ENCODE measurements around the gene GNPAT.

The GNPAT gene

GRCh38 chr1:231260351-231260750 lies 19.3 kb downstream of the GNPAT start:
- DNase-seq = no peak

GRCh38 chr1:231264642-231265041 lies 23.6 kb downstream of the GNPAT start:
- DNase-seq = no peak

- no peak for DNase-seq
These were observed 24.4 kb downstream of the GNPAT start for GRCh38 chr1:231265379-231265778.

- DNase-seq = no peak
These were observed 25.9 kb downstream of the GNPAT start for GRCh38 chr1:231266811-231267322.

GRCh38 chr1:231272173-231272572 lies 31.2 kb downstream of the GNPAT start:
- no peak for DNase-seq

- no peak for DNase-seq
These were observed 31.9 kb downstream of the GNPAT start for GRCh38 chr1:231272880-231273279.

- no peak for DNase-seq
These were observed 33.3 kb downstream of the GNPAT start for GRCh38 chr1:231274119-231274825.

- no peak for DNase-seq
These were observed 37.2 kb downstream of the GNPAT start for GRCh38 chr1:231278100-231278790.

GRCh38 chr1:231279081-231279480 lies 38.1 kb downstream of the GNPAT start:
- DNase-seq = no peak

GRCh38 chr1:231279683-231280082 lies 38.7 kb downstream of the GNPAT start:
- DNase-seq = no peak

- no peak for DNase-seq
These were observed 43.4 kb downstream of the GNPAT start for GRCh38 chr1:231284441-231284840.

- DNase-seq = no peak
These were observed 45.6 kb downstream of the GNPAT start for GRCh38 chr1:231286603-231287002.

- no peak for DNase-seq
These were observed 54.9 kb downstream of the GNPAT start for GRCh38 chr1:231295938-231296337.

- DNase-seq = no peak
These were observed 61.0 kb downstream of the GNPAT start for GRCh38 chr1:231301990-231302389.

- no peak for DNase-seq
These were observed 69.5 kb downstream of the GNPAT start for GRCh38 chr1:231310391-231310934.

- no peak for DNase-seq
These were observed 70.9 kb downstream of the GNPAT start for GRCh38 chr1:231311720-231312431.

- DNase-seq = no peak
These were observed 71.4 kb downstream of the GNPAT start for GRCh38 chr1:231312432-231312788.

- DNase-seq = no peak
These were observed 72.6 kb downstream of the GNPAT start for GRCh38 chr1:231313661-231314060.

GRCh38 chr1:231315887-231316286 lies 74.9 kb downstream of the GNPAT start:
- no peak for DNase-seq

- DNase-seq = no peak
These were observed 76.4 kb downstream of the GNPAT start for GRCh38 chr1:231317306-231318014.

GRCh38 chr1:231318015-231318355 lies 77.0 kb downstream of the GNPAT start:
- DNase-seq = no peak

GRCh38 chr1:231318568-231318967 lies 77.6 kb downstream of the GNPAT start:
- DNase-seq = no peak

GRCh38 chr1:231319080-231319479 lies 78.1 kb downstream of the GNPAT start:
- DNase-seq = no peak

Measured in activated CD4-positive, alpha-beta T cell treated with anti-CD3 and anti-CD28 coated beads for 1 hour (primary cell).